Measurements from ENCODE around the gene HOXD12.

DNA sequence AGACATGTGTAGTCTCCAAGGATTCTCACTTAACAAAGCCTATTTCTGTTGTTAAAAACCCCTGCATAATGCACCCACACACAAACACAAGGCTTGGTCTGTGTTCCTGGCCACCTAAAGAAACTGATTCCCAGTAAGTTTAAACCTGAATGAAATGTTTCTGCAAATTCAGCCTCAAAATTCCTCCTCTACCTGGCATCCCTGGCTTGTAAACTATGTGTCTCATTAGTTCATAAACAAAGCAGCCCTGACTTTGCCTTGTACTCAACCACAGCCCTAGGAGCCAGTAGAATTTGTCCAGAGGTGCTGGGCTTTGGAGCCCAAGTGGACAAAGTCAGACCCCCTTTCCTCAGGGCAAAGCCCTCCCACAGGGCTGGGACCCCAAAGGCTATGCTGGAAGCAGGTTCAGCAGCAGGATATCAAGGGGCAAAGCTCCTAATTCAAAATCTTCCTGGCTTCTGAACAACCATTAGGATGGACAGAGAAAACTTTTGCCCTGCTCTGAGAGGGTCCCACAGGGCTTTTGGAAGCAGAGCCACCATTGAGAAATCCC, 9.7 kb upstream of the HOXD12 start:
- TF ChIP-seq CTCF (IDR thresholded peaks at IDR 0.05; ENCODE audit: poor library complexity, severe bottlenecking) (no peak), REST (IDR thresholded peaks at IDR 0.05; ENCODE audit: borderline replicate concordance) (no peak), POLR2AphosphoS5 (IDR thresholded peaks at IDR 0.05) (no peak), TAF1 (IDR thresholded peaks at IDR 0.05; ENCODE audit: low read depth) (no peak), MXI1 (conservative IDR thresholded peaks at IDR 0.05; ENCODE audit: poor library complexity, severe bottlenecking) (no peak)

Measured in neural cell (in vitro differentiated cells).